Amniotic epithelial cell (primary cell): ENCODE measurements around the gene DNAI4.
"Not testable (repeated sequence)": the region's sequence is repeated elsewhere in the genome, so short reads cannot be mapped to it uniquely, and the experiment has no call there.

ENCODE experiments used
- DNase-seq: peaks from one replicate; pipeline ENCODE4 v3.0.0-alpha.2; 2010; ENCODE audit warnings: low read depth

DNAI4 gene

DNA sequence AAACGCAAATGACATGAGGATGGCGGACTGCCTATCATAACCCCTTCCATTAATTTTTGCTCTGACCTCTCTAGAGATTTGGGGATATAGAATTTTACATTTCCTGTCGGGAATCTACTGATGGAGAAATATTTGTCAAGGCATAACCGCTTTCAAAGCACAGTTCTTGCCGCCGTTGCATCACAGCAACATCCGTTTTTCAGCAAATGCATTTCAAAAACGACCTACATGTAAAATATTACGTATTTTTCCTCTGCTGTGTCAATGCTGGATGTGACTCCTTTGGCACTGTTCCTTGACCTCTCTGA, 5.0 kb upstream of the DNAI4 start:
- DNase-seq = no peak

- DNase-seq = no peak
These were observed 4.6 kb upstream of the DNAI4 start for GRCh38 chr1:66929146-66929688.

DNA sequence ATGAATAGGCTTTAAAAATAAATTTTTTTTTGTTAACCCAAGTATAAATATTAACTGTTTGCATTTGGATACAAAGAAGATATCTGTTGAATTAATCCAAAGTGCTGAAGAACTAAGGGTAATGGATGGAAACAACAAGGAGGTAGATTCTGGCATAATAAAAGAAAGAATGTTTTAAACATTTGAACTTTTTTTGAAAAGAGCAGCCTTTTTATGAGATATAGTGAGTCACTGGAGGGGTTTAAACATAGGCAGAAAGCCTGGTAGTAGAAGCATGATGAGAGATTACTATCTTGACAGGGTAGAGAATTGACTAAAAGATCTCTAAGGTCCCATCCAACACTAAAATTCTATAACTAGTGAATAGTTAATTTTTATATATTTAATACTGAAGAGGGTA, 2.9 kb upstream of the DNAI4 start:
- no peak for DNase-seq

DNA sequence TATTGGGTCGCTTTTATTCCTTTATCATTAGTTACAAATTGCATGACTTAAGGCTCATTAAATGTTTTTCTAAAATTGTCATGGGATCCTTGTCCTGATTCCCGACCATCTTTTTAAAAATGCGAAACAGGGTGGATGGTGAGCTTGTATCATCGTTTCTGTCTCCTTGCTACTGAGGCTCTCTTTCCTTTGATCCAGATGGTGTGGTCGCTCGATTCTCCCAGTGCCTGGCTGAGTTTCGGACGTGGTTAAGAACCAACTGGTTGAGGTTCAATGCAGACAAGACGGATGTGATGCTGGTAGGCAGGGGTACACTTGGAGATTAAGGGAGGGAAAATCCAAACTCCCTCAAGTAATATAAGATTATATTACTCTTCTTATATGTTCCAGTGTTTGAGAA, 1.3 kb upstream of the DNAI4 start:
- no peak for DNase-seq

DNA sequence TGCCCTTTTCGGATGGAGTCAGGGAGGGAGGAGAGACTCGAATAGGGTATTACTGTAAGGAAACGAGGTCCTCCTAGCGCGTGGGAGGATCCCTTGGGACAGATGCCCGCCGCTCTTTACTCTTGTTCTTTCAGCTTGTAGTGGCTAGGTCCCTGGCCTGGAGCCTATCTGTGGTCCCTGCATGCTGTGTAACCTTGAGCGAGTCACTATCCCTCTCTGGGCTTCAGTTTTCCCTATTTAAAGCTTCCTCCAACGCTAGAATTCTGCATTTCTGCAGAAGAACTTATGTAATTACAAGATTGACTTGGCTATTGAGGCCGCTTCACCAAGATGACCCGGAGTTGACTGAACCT, 878 bp upstream of the DNAI4 start:
- no peak for DNase-seq

GRCh38 chr1:66920543-66920942, 4.1 kb downstream of the DNAI4 start:
- no peak for DNase-seq

GRCh38 chr1:66919828-66920227, 4.8 kb downstream of the DNAI4 start:
- no peak for DNase-seq

GRCh38 chr1:66919063-66919462, 5.6 kb downstream of the DNAI4 start:
- DNase-seq = no peak

DNA sequence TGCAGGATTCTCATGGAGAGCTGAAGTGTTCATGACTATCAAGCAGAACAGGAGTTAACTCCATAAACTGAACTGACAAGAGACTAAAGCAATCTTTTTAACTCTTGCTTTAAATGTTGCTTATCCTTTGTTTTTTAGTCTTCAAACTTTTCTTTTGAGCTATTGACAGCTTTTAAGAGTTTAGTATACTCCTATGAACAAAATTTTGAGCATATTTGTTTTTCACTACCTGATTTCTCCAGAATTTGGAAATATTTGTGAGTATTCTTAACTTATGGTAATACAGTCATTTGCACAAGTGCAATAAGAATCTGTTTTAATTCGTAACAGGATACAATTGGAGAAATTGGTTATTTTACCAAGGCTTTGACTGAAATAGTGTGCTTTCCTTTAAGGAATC, 7.2 kb downstream of the DNAI4 start:
- DNase-seq = no peak

DNA sequence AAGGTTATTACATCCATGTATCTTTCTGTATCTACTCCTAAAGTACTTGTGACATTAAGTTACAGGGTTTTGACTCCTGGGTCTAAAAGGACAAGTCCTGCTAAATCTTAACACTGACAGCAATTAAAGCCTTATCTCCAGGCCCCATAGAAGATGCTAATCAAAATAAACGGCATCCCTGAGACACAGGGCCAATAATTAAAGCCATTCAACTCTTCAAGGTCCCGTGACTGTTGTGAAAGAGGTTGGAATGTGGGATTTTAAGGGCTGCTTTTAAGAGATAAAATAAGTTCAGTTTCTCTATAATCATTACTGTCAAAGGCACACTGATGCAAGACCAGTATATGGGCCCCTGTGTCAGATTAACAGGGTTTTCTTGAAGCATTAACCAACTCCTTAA, 8.3 kb downstream of the DNAI4 start:
- DNase-seq = no peak

GRCh38 chr1:66915203-66915602, 9.5 kb downstream of the DNAI4 start:
- not testable (repeated sequence) for DNase-seq

GRCh38 chr1:66893712-66894111, 30.9 kb downstream of the DNAI4 start:
- DNase-seq = no peak

- DNase-seq = no peak
These were observed 34.0 kb downstream of the DNAI4 start for GRCh38 chr1:66890621-66891020.

DNA sequence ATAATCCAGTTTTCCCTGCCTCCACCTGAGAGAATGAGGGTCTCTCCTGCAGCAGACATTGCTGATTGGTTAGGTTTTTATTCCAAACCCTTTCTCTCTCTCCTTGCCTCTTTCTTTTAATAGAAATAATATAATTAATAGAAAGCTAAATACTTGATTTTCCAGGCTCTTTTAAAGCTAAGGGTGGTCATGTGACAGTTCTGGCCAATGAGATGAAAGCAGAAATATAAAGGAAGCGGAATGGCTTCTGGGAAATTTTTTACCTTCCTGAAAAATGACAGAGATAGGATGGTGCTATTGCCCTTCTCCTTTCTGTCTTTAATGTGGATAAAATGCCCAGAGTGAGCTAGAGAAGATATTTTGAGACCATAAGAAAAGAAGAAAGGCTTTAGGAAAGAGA, 35.6 kb downstream of the DNAI4 start:
- no peak for DNase-seq

DNA sequence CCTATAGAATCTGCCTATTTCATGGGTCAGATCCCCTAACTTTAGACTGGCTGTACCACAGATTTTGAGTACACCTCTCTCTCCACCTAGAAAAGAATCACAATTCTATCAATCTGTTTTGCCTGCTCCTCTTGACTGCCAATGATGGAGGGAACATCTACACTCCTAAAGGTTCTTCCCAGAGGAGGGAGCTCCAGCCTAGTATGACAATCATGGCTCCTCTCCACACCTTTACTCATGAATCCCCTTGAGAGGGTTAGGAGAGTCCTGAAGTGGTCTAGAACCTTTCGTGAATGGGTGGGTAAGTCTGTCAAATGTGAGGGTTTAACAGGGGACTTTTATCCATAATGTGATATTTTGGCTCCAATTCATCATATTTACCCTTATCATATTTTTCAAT, 48.0 kb downstream of the DNAI4 start:
- no peak for DNase-seq

DNA sequence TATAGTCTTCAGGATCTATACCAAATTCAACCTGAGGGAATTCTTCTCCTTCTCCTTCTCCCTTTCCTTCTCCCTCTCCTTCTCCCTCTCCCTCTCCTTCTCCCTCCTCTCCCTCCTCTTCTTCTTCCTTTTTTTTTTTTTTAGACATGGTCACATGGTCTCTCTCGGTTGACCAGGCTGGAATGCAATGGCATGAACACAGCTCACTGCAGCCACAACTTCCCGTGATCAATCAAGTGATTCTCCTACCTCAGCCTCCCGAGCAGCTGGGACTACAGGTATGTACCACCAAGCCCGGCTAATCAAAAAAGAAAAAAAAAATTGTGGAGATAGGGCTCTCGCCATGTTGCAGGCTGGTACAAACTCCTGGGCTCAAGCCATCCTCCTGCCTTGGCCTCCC, 51.5 kb downstream of the DNAI4 start:
- DNase-seq = no peak

DNA sequence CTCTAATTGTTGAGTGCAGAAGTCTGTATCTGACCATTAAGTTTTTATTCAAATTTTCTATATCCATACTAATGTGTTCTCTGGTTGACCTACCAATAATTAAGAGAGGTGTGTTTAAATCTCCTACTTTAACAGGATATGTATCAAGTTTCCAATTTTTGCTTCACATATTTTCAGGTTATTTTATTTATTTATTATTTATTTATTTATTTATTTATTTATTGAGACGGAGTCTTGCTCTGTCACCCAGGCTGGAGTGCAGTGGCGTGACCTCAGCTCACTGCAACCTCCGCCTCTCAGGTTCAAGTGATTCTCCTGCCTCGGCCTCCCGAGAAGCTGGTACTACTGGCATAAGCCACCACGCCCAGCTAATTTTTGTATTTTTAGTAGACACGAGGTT, 52.6 kb downstream of the DNAI4 start:
- DNase-seq = not testable (repeated sequence)

GRCh38 chr1:66867501-66867900, 57.2 kb downstream of the DNAI4 start:
- peak; percentile 5 for DNase-seq

- no peak for DNase-seq
These were observed 64.1 kb downstream of the DNAI4 start for GRCh38 chr1:66860529-66860928.

DNA sequence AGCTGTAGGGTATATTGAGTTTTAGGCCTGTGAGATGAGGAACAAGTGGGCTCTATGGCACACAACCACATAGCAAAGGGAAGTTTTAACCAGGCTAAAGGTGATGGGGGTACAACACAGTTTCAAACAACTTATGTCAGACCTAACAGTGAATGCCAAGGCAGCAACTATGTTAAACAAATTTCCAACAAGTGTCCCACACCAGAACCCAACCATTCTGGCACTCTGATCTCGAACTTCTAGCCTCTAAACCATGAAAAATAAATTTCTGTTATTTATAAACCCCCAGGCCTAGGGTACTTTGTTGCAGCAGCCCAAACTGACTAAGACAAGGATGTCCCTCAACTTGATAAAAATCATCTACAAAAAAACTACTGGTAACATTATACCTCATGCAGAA, 71.3 kb downstream of the DNAI4 start:
- no peak for DNase-seq

DNA sequence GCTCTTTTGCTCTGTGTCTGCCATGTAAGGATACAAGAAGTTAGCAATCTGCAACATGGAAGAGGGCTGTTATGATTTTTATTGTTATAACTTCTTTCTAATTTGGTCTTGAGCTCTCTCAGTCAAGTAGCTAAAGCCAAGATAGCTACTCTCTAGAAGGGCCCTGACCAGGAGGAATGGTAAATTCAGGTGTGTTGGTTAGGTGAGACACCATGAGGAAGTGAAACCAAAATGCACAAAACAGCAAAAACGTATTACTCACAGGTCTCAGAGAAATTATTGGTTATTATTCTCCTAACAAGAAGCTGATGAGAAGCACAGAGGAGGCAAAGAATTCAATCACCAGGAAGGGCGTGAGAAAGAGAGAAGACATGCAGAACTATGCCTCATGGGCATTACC, 71.8 kb downstream of the DNAI4 start:
- DNase-seq = no peak

DNA sequence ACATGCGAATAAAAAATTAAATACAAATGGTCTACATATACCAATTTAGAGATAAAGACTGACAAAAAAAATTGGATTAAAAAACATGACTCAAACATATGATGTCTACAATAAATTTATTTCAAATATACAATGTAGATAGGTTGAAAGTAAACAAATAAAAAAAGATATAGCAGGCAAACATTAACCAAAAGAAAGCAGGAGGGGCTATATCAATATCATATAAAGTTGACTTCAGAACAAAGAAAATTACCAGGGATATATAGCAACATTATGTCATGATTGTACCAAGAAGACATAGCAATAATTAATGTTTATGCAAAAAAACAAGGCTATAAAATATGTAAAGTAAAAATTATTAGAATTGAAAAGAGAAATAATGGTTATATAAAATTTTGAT, 73.7 kb downstream of the DNAI4 start:
- DNase-seq = no peak

- DNase-seq = no peak
These were observed 76.5 kb downstream of the DNAI4 start for GRCh38 chr1:66848193-66848592.

GRCh38 chr1:66840929-66841328, 83.7 kb downstream of the DNAI4 start:
- DNase-seq = no peak

GRCh38 chr1:66834926-66835325, 89.7 kb downstream of the DNAI4 start:
- DNase-seq = no peak
